Fibroblast of gingiva (primary cell): Measurements from ENCODE around the gene PRPF6.
"Not testable (repeated sequence)": the region's sequence is repeated elsewhere in the genome, so short reads cannot be mapped to it uniquely, and the experiment has no call there.

Source experiments
- DNase-seq: peaks from one replicate; pipeline ENCODE4 v3.0.0-alpha.2; 2011; ENCODE audit warnings: low read depth

Gene PRPF6

GRCh38 chr20:63960654-63961621 lies 20.0 kb upstream of the PRPF6 start:
- DNase-seq, result not testable (repeated sequence)

DNA sequence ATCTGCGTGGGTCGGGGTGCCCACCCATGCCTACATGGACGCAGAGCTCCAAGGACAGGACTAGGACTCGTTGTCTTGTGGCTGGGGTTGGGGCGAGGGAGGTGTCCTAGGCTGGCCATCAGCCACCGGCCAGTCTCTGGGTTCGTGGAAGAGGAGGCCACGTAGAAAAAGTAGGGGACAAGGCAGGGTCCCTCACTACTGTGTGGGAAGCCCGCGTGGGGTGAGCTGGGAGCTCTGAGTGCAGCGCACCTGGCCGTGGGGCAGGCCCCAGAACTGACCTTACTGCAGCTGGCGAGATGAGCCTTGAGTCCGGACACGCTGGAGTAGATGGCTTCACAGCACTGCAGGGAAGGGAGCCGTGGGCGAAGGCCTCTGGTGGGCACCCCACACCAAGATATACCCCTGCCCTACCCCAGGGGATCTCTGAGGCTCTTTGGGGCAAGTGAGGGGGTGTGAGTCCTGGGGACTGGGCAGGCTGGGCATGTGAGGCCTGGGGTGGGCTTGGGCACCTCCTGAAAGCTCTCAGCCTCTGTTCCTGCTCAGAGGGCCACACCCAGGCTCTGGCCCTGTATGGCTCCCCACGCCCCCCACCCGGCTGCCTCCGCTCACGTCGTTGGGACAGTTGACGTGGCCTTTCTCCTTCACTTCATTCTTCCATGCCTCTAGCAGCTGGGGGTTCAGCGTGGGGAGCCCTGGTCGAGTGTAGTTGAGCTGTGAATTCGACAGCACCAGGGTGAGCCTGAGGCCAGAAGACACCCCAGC lies 19.1 kb upstream of the PRPF6 start:
- DNase-seq, result no peak

DNA sequence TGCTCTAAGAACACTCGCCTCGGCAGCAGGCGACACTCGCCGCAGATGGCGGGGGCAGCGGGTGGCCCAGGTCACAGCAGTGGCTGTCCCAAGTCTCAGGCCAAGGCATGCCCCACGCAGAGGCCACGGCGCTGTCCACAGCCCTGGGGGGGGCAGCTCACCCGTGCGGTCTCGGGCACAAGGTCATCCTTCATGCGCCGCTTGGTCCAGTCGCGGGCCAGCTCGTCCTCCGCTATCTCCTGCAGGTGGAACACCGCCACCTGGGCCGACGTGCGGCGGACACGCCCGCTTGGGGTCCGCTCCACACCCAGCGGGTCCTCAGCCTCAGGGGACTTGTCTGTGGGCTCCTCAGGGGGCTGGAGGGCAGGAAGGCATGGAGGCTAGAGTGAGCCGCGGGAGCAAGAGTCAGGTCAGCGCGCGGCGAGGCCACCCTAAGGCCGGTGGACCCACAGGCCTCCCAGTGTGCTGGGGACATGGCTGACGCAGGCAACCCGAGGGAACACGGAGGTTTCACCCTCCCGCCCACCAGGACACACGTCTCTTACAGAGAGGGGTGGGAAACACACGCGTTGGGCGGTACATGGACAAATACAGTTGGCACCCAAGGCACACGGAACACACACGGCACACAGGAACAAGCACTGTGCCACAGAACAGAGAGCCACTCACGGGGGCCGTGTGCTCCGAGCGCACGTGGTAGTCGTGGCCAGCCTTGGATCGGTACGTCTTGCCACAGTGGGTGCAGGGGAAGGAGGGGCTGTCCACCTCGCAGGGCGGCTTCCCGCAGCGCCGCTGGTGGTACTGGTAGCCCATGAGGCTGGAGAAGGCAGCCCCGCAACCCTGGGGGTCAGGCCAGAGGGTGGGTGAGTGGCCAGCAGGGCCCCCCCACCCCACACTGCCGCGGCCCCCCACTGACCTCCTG lies 18.2 kb upstream of the PRPF6 start:
- DNase-seq, result no peak

GRCh38 chr20:63963348-63963741 lies 17.6 kb upstream of the PRPF6 start:
- DNase-seq, result no peak

DNA sequence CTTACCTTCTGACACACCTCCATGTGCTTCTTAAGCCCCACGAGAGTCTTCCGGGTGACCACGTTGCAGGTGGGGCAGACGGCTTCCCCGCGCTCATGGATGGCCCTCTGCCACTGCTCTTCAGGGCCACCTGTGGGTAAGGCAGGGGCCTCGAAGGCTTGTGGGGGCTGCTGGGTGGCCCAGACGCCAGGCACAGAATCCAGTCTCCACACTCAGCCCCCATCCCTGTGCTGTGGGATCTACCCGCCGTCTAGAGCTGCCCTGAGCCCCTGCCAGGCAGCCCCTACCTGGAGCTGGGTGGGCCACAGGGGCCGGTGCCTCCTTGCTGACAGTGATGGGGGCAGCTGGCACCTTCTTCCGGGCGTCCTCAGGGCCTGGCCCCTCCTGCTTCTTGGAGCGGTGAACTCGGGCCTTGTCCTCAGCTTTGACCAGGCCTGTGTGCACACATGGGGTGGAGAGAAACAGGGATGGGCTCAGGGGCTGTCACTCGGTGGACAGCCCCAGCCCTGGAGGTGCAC lies 17.1 kb upstream of the PRPF6 start:
- DNase-seq, result no peak

- DNase-seq, result no peak
Measured at GRCh38 chr20:63964412-63964811, 16.5 kb upstream of the PRPF6 start.

GRCh38 chr20:63966172-63966943 lies 14.6 kb upstream of the PRPF6 start:
- no peak for DNase-seq

- DNase-seq, result no peak
Measured at GRCh38 chr20:63966944-63967322, 14.0 kb upstream of the PRPF6 start.

GRCh38 chr20:63967330-63968135 lies 13.4 kb upstream of the PRPF6 start:
- no peak for DNase-seq

GRCh38 chr20:63968136-63968927 lies 12.6 kb upstream of the PRPF6 start:
- no peak for DNase-seq

DNA sequence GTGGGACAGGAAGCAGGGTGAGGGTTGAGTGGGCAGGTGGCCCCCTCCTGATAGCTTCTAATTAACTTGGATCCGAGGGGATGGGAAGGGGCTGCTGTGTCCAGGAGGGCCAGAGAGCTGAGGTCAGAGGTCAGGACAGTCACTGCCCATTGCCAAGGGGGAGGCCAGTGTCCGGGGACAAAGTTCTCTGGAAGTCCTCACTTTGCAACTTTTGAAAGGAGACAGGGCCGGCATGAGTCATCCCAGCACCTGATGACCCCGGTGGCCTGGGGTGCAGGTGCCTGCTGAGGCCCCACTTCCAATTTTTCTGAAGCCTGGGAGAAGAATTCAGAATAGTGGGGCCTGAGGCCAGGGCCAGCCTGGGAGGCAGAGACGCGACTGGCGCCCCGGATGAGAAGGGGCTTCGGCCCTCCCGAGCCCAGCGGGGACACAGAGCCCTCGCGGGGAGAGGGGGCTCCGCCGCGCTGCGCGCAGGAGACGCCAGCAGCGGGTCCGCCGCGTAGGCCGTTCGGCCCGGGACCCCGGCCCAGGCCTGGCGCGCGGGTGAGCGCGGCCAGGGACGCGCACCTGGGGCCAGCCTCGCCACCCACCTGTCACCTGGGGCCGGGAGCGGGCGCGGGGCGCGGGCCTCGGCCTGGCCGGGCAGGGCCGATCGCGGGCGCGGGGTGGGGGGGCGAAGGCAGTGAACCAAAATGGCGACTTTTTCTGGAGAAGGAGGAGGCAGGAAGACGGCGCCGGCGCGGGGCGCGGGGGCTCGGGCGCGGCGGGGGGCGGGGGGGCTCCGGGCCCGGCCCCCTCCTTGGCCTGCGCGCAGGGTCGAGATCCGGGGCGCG lies 11.8 kb upstream of the PRPF6 start:
- DNase-seq, result no peak

DNA sequence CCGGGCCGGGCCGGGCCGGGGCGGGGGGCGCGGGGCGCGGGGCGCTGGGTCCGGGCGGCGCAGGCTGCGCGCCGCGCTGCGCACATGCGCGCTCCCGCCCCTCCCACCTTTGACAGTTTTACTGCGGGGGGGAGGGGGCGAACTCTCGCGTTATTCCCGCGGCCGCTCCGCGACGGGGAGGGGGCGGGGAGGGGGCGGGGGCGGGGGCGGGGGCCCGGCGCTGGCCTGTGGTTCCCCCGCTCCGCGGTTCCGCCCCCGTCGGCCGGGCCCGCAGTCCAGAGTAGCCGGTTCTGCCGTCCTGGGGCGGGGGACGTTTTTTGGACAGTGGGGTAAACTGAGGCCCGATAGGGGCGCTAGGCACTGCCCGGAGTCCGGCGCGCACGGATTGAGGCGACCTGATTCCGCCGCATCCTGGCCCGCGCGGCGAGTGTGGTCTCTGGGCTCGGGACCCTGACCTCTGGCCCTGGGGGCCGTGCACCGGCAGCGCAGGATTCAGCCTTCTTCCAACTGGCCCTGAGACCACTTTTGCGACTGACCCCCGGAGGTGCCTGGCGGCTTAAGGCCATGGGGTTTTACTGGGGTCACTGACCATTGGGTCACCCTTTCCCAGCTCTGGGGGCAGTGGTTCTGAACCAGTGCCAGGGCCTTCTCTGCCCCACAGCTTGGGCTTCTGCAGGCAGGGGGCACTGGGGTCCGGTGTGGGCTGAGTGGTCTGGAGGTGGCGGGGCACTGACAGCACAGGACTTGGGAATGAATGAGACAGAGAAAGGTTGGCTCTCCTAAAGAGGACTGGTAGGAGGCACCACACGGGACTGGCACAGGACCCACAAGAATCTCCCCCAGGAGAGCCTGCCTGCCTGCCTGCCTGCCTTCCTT lies 10.9 kb upstream of the PRPF6 start, which contains the start of gene ZNF512B:
Gene ZNF512B (minus strand): TSS at position 93 of the 876 bp plus-strand sequence. CDS start 1,980 bp downstream, outside the sequence.
- DNase-seq, result peak; percentile 56

DNA sequence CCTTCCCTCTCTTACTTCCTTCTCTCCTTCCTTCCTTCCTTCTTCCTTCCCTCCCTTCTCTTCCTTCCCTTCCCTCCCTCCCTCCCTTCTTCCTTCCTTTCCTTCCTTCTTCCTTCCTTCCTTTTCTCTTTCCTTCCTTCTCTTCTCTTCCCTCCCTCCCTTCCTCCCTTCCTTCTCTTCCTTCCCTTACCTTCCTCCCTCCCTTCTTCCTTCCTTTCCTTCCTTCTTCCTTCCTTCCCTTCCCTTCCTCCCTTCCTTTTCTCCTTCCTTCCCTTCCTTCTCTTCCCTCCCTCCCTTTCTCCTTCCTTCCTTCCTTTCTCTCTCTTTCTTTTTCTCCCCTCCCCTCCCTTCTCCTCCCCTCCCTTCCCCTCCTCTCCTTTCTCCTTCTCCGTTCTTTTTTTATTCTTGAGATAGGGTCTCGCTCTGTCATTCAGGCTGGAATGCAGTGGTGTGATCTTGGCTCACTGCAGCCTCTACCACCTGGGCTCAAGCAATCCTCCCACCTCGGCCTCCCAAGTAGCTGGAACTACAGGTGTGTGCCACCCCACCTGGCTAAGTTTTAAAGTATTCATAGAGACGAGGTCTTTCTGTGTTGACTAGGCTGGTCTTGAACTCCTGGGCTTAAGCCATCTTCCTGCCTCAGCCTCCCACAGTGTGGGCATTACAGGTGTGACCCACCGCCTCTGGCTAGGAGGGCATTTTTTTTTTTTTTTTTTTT lies 10.1 kb upstream of the PRPF6 start:
- DNase-seq, result no peak

DNA sequence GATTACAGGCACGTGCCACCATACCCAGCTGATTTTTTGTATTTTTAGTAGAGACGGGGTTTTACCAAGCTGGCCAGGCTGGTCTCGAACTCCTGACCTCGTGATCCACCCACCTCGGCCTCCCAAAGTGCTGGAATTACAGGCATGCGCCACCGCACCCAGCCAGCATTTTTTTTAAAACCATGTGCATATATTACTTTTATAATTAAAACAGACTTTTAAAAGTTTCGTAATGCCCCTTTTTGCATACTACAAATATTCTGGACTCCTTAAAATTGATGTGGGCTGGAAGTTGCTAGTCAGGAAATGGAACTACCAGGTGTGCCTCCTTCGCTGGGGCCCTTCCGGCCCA lies 9.0 kb upstream of the PRPF6 start:
- DNase-seq, result not testable (repeated sequence)

GRCh38 chr20:63972312-63973159 lies 8.4 kb upstream of the PRPF6 start:
- DNase-seq, result no peak

DNA sequence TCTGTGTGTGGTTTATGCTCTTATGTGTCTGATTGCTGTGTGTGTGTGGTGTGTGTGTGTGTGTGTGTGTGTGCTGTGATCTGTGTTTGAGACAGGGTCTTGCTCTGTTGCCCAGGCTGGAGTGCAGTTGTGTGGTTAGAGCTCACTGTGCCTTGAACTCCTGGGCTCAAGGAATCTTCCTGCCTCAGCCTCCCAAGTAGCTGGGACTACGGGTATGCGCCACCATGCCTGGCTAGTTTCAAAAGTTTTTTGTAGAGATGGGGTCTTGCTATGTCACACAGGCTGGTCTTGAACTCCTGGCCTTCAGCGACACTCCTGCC lies 7.8 kb upstream of the PRPF6 start:
- DNase-seq, result no peak
